AG20443 (cell line): ENCODE data around the gene OBP2B.
A peak's percentile ranks its signal among the peaks of the same experiment; 100 is the strongest.
"Not testable (repeated sequence)": the region's sequence is repeated elsewhere in the genome, so short reads cannot be mapped to it uniquely, and the experiment has no call there.

Source experiments
- DNase-seq: peaks from one replicate; pipeline ENCODE4 v3.0.0; 2012; ENCODE audit warnings: low spot score, mixed read lengths

OBP2B gene

DNA sequence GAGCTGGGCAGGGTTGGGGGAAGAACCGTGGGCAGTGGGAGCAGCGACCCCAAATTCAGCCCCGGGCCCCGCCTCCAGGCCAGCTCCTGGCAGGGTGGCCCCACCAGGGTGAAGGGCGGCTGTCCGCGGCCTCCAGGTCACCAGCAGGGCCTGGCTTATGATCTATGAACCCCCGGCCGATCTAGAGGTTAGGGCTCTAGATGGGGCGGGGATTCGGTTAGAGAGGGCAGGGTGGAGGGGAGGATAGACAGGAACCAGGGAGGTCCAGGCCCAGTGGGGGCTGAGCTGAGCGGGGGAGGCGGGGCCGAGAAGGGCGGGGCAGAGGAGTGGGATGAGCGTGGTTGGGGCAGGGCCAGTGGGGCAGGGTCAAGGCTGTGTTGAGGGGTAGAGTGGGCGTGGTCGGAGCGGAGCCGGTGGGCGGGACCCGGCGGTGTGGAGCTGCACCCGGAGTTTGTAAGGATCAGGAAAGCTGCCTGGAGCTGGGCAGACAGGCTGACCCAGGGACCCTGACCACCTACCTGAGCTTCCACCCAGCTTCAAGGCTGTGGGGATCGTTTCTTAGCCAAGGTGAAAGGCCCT, 29.3 kb upstream of the OBP2B start:
- DNase-seq = peak; percentile 71

DNA sequence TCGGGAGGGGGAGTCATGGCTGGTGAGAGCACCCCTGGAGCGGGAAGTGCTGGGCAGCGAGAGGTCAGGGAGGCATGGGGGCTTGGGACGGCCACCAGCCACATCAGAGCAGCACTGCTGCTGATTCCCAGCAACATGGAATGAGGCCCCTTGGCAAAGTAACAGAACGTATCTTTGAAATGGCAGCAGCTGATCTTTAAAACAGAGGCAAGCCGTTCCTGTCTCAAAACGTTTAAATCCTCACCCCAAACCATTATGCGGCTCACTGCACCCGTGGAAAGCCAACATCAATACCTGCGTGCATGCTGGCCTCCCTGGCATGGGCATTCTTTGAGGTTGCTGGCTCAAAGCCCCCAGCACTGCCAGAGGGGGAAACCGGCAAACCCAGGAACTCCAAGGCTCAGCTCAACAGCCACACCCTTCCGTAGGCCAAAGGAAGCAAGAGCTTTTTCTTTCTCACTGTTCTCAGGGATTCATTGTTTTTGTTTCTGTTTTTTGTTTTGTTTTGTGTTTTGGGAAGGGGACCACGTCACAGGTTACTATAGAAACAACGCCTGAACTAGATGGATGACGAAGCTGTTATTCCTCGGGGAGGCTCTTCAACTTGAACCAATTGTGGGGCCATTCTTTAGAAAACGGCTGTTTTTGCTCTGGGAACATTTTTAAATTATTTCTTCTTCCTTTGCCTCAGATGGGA, 28.1 kb upstream of the OBP2B start:
- no peak for DNase-seq

DNA sequence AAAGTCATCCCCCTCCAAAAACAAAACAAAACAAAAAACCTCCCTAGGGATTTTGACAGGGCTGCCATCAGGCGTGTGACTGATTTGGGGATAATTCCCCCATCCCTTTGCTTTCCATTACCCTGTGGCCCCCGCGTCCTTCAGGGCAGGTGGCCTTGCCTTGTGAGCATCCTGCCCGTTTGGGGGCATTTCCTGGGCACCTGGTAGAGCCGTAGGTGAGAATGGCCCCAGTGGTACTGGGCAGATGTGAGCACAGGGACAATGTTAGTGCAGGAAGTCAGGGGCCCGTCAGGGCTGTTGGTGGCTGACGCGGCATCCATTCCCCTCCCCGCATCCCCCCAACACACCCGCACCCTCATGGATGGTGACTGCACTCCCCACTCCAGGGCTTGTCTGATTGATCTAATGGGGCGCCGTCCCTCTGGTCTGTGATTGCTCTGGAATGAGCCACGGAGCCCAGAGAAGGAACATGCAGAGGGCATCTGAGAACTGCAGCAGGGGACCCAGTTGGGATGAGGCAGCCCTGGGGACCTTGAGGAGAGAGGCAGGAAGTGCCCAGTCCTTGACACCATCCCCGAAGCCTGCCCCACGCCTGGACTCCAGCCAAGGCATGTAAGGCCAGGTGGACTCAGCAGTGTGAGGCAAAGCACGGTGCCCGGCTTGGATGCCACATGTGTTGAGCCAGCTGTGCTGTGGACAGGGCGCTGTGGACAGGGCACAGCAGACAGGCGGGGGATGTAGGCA, 27.4 kb upstream of the OBP2B start:
- DNase-seq = not testable (repeated sequence)

DNA sequence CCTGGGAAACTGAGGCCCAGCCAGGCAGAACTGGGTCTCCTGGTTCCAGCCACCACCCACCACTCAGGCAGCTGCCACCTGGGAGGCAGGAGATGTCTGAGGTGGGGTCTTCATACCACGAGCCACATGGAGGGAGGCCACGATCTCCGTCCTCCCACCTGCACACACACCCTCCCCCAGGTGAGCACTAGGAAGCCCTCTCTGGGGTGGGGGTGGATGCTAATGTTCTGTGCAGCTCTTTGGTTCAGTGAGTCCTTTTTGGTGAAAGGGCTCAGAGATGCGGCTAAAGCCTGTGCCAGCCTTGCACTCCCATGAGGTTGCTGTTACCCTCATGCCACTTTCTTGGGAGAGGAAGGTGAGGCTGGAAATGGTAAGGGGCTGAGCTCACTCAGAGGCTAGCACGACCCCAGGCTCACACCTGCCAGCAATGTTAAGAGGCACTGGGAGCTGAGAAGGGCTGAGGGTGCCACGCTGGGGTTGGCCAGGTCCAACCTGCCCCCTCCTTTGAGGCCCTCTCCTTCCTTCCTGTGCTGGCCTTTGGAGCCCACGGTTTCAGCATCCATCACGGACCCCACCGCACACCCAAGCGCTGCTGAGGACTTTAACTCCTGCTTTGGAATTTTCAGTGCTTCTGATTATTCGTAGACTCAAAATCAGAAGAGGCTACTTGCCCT, 26.6 kb upstream of the OBP2B start:
- DNase-seq = no peak

DNA sequence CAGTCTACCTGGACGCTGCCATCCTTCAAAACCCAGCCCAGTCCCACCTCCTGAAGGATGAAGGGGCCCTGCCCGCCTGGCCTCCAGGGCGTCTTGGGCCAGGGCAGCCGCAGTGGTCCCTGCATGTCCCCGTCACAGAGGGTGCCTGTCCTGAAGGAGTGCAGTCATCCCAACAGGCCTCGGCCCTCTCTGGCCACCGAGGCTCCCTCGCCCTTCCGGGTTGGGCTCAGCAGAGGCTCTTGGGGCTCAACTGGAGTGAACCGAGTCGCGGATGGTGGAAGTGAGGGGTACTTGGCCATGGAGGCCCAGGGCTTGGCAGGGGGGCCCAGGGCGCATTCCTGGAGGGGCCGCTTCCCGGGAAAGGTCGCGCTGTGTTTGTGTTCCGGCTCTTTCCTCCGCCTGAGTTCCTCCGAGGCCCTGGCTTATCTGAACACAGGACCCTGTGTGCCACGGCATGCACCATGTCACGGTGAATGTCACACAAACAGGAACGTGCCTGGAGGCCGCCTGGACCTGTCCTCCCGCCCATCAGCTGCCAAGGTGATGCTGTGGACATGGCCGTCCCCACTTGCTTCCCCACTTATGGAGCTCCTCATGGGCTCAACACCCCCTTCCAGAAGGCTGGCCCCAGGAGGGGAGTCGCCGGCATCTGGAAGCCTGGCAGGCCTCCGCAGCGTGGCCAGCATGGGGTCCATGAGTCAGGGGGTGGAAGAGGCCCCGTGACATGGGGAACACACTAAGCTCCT, 25.7 kb upstream of the OBP2B start:
- no peak for DNase-seq

DNA sequence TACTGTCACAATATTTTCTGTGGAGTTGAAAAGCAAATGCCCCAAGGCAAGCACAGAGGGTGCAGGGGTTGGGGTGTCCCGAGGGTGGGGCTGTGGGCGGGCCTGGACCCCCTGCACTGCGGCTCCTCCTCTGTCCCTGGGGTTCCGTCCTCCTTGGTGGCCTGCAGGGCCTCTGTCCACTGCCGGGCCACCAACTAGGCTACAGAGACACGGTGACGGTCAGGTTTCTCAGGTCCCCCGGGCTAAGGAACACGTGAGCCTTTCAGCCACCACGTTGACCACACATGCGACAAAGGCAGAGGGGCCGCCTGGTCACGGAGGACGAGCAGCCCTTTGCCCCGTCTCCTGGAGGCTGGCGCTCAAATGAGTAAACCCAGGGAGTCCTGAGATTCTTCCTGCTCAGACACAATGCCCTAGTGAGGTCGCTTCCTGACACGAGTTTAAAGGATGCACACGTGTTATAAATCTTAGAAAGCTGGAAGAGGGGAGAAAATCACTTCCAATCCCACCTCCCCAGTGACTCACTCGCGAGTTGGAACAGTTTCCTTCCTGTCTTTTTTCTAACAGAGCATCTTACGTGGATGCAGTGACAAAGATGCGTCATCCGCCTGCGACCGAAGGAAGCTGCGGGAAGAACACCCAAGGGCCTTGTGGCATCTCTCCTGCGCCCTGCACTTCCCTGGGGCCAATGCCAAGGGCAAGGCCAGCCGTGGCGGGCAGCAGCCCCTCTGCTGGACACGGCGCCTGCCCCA, 24.8 kb upstream of the OBP2B start:
- no peak for DNase-seq

DNA sequence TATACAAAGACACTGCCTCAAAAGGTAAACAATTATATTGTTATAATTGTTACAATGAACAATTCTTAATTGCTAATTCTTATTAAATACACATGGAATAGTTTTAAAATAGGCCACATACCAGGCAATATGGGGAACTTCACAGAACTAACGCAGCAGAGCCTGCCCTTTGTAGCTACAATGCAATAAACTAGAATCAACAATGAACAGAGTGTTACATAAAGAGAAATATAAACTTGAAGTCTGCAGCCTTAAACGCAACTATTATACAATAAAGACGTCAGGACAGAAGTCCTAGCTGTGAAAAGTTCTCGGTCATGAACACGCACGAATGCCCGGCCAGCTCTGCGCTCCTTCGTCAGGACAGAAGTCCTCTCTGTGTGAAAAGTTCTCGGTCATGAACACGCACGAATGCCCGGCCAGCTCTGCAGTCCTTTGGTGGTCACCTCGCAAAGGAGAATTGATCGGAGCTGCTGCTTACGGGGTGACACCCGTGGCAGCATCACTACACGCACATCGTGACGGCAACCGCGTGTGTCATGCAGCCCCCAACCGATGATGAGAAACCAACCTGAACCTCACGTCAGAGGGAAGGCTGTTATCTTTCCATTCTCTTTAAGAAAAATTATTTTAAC, 23.0 kb upstream of the OBP2B start:
- DNase-seq = not testable (repeated sequence)

DNA sequence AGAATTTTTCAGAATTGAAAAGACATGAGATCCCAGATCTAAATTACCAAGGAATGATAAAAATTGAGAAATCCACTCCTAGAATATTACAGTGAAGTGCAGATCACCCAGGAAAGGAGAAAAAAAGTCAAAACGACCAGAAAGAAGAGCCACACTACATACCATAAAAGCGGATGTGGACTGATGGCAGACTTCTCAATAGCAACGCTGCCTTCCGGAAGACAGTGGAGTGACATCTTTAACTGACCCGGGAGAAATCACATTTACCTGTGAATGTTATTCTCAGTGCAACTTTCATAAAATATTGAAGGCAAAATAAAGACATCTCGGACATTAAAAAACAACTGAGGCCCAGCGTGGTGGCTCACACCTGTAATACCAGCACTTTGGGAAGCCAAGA, 21.5 kb upstream of the OBP2B start:
- DNase-seq = not testable (repeated sequence)

DNA sequence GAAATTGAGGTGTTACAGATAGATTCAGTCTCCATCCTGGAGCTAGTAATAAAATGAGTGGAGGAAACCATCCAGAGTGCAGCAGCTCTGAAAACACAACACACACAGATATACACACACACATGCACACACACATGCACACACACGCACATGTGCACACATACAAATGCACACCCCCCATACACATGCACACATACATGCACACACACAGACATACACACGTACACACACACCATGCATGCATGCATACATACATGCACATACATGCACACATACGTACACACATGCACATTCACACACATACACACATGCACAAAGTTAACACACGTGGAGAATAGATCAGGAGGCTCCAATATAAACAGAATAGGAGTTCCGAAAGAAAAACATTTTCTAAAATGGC, 21.0 kb upstream of the OBP2B start:
- no peak for DNase-seq

DNA sequence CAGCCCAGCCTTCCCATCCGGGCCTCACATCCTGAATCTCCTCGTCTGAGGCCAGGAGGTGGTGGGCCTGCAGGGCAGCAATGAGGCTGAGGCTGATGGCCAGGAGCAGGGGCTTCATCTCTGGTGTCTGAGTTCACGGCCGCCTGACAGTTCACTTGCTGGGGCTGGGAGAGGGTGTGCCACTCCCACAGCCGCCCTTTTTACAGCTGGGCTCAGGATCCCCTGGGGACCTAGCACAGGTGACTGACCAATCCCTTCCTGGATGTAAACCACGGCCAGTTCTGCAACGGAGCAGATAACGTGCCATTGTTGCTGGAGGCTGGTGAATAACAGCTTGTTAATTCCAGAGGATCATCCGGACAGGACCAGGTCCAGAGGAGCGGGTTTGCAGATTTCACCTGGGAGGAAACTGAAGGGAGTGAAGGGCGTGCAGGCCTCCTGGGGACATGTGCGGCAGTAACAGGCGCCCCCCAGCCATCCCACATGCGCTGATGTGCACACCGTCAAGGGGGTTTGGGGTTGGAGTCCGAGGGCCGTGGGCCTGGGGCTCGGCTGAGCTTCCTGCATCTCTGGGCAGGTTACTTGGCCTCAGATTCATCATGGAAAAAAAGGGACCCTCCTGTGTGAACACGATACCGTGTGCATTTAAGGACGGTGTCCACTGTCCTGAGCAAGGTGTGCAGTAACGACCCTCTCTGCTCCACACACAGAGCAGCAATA, 19.6 kb upstream of the OBP2B start:
- DNase-seq = not testable (repeated sequence)

DNA sequence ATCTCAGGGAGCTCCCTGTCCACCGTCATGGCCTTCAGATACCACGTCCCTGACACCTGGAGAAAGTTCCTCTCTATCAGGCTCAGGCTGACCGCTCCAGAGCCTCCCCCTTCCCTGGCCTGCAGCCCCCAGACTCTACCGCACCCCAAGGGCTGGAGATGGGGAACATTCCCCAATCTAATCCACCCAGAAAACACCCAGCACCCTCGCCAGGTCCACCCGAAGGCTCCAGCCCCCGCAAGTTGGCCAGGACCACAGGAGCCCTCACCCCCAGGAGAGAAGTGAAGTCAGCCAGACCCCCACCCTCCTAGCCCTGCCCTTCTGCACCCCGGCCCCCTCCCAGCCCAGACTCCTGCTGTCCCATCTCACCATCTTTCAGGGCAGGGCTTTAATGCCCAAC, 18.9 kb upstream of the OBP2B start:
- DNase-seq = not testable (repeated sequence)

DNA sequence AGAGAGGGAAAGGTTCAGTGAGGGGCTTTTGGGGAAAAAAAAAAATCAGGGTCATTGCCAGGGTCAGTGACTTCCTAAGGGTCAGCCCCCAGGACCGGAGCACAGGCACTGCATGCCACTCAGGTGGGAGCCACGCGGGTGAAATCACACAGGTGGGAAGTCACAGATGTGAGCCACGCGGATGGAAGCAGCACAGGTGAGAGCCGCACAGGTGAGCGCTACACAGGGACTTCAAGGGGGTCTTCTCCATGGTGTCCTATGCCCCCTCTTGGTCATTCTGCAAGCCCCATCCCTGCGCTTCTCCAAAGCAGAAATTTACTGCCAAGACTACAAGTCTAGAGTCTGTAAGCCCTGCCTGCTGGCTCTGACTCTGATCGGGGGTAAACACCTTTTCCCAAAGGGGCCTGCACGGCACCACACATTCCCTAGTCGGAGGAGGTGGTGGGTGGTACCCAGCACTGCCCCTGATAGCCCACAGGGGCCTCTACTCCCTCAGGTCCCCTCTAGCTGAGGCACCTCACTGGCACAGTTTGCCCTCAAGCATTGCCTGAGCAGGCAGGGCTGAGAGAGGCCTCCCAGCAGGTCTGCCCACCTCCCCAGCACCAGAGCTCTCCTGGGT, 18.3 kb upstream of the OBP2B start:
- DNase-seq = no peak

DNA sequence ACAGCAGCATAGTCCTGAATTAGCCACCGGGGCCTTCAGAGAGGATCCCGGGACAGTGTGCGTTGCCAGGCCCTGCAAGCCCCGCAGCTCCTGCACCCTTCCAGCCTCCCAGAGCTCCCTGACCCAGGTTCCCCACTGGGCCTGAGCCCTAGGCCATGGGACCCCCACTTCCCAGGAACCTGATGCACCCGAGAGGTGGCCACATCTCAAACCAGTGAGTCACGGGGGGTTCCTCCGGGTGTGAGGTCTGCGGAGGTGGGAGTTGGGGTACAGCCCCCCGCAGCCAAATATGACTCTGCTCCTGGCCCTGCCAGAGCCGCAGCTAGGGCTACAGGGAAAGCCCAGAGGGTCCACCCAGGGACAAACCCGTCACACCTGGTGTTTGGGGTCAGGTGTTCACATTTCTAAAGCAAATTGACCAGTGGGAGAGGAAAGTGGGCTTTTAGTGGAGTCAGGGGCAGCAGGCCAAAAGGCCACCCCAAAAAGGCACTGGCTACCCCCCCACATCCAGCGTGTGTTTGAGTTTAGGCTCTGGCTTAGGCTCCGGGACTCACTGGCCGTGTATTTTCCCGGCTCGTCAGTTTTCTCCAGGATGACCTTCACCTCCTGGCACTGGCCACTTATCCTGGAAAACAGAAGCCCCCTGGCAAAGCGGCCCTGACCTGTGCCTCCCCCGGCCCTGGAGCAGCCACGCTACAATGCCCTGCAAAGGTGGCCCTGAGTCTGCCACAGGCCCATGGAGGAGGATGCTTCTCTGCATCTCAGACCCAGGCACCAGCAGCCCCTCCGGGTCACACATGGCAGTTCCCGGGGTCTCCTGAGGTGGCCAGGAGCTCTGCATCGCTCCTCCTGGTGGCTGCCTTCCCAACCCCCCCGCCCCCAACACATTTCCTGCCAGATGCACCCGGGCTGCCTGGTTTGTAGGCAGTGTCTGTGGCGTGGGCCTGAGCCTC, 17.4 kb upstream of the OBP2B start:
- no peak for DNase-seq

DNA sequence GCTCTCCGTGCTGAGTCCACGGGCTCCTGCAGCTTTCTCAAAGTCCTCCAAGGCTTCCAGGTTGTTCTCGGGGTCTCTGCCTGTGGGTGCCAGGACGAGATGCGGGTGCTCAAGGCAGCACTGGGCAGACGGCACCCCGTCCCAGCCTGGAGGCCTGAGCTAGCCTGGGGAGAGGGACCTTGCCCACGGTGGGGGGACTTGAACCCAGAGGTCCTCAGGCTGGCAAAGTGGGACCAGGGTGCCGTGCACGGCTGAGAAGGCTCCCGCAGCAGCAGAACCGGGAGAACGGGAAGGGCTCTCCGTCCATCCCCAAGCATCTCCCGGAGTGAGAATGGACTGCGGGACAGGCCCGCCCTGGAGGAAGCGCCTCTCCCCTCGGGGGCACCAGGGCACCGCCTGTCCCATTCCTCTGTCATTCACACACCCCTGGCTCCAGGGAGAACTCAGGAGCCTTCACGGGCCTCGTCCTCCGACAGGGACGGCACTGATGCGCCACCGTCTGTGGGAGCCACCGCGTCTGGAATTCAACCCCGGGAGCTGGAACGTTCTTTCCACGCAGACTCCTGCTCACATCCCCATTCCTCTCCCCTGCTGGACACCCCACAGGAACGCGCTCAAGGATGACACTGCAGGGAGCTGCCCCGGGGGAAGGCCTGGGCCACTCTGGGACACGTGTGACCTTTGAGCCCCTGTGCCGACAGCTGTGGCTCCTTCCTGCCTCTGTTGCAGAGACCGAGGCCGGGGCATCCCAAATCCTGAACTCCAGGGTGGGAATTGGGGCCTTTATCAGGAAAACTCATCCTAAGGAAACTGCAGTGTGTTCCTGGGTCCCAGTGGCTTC, 16.3 kb upstream of the OBP2B start:
- no peak for DNase-seq

DNA sequence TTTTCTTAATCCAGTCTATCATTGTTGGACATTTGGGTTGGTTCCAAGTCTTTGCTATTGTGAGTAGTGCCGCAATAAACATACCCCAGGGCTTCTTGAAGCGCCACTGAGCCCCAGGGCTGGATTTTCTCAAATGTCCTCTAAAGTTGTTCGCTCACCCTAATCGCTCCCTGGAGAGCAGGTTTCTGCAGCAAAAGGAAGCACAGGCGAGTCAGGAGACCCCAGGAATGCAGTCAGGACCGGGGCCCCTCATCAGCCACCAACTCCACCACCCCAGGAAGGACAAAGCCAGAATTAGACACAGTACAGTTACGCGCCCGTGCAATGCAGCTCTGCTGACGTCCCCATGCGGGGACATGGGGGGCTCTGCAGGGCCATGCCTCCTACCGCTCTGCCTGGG, 15.7 kb upstream of the OBP2B start:
- no peak for DNase-seq

DNA sequence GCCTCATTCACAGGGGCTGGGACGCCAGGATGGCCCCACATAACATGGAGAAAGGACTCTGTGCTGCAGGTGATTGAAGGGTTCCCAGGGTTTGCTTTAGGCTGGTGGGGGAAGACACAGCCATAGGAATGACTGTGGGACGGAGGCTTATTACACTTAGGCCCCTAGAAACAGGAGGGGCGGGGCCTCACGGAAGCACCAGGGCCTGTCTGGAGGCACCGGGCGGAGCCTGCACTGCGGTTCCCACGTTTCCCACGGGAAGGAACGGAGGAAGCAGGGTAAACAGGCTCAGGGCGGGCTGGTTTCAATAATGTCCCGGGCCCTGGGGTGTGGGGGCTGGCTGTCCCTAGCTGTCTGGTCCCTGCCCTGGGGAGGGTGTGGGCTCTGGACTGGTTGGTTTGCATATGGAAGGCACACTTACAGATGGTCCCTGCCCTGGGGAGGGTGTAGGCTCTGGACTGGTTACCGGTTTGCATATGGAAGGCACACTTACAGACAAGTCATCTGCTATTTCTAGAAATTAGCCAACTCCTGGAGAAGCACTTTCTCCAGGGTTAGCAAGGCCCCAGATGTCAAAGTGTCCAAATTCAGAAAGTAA, 14.2 kb upstream of the OBP2B start:
- DNase-seq = not testable (repeated sequence)

DNA sequence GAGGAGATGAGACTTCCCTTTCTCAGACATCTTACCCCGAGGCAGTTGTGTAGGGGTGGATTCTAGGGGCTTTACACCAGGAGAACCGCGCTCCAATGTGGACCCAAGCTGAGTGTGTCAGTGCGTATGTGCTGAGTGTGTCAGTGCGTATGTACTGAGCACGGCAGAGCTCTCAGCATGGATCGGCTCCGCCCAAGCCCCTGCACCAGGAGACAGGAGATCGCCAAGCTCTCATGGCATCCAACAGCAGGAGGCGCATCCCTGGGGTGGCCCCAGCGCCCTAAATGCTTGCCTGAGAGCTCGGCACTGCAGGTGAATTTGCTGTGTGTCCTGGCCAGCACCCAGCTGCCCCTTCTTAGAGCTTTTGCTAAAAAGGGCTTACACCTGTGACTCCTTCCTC, 12.9 kb upstream of the OBP2B start:
- not testable (repeated sequence) for DNase-seq
